Stimulated activated CD4-positive, alpha-beta T cell treated with anti-CD3 and anti-CD28 coated beads, Interleukin-1b, Interleukin-23, amount 100 ng/mL, for 48 hours (primary cell): Measurements from ENCODE around the gene EYS.
"Not testable (repeated sequence)": the region's sequence is repeated elsewhere in the genome, so short reads cannot be mapped to it uniquely, and the experiment has no call there.

Source experiments
- DNase-seq: peaks from one replicate; pipeline ENCODE4 v3.0.0-alpha.2; 2020

Gene EYS

GRCh38 chr6:65631711-65632110 lies 75.3 kb downstream of the EYS start:
- no peak for DNase-seq

GRCh38 chr6:65627434-65627999 lies 79.5 kb downstream of the EYS start:
- DNase-seq = not testable (repeated sequence)

- no peak for DNase-seq
Observed at GRCh38 chr6:65627015-65627414, 80.0 kb downstream of the EYS start.

GRCh38 chr6:65623566-65623965 lies 83.5 kb downstream of the EYS start:
- DNase-seq = no peak

GRCh38 chr6:65610746-65611145 lies 96.3 kb downstream of the EYS start:
- DNase-seq = no peak

GRCh38 chr6:65595540-65595939 lies 111.5 kb downstream of the EYS start:
- DNase-seq = no peak

GRCh38 chr6:65570340-65570739 lies 136.7 kb downstream of the EYS start:
- no peak for DNase-seq

- no peak for DNase-seq
Observed at GRCh38 chr6:65569505-65569904, 137.5 kb downstream of the EYS start.

GRCh38 chr6:65569056-65569455 lies 138.0 kb downstream of the EYS start:
- DNase-seq = not testable (repeated sequence)

- DNase-seq = no peak
Observed at GRCh38 chr6:65566117-65566516, 140.9 kb downstream of the EYS start.

- no peak for DNase-seq
Observed at GRCh38 chr6:65558071-65558470, 149.0 kb downstream of the EYS start.

GRCh38 chr6:65557224-65557623 lies 149.8 kb downstream of the EYS start:
- DNase-seq = no peak

GRCh38 chr6:65546894-65547293 lies 160.1 kb downstream of the EYS start:
- DNase-seq = no peak

- no peak for DNase-seq
Observed at GRCh38 chr6:65545920-65546319, 161.1 kb downstream of the EYS start.

- no peak for DNase-seq
Observed at GRCh38 chr6:65538644-65539043, 168.4 kb downstream of the EYS start.

- no peak for DNase-seq
Observed at GRCh38 chr6:65537600-65537999, 169.4 kb downstream of the EYS start.

- DNase-seq = no peak
Observed at GRCh38 chr6:65531533-65531932, 175.5 kb downstream of the EYS start.

- no peak for DNase-seq
Observed at GRCh38 chr6:65524232-65524631, 182.8 kb downstream of the EYS start.

GRCh38 chr6:65505736-65506135 lies 201.3 kb downstream of the EYS start:
- DNase-seq = no peak

GRCh38 chr6:65501045-65501444 lies 206.0 kb downstream of the EYS start:
- no peak for DNase-seq

GRCh38 chr6:65483652-65484051 lies 223.4 kb downstream of the EYS start:
- DNase-seq = not testable (repeated sequence)

GRCh38 chr6:65469650-65470049 lies 237.4 kb downstream of the EYS start:
- no peak for DNase-seq

GRCh38 chr6:65468307-65468706 lies 238.7 kb downstream of the EYS start:
- DNase-seq = no peak

GRCh38 chr6:65461121-65461520 lies 245.9 kb downstream of the EYS start:
- no peak for DNase-seq

- DNase-seq = no peak
Observed at GRCh38 chr6:65452333-65452732, 254.7 kb downstream of the EYS start.

- no peak for DNase-seq
Observed at GRCh38 chr6:65450451-65450850, 256.6 kb downstream of the EYS start.
